Right lobe of liver (tissue), 4 donors: ENCODE data around the gene IL6R.

Source experiments
- CTCF ChIP-seq, 4 donors: fragments of 200-600 bp in 3 of 4; fragments of 450-650 bp in 1 of 4; IDR thresholded peaks; one replicate each; pipeline versions ENCODE4 v1.5.1 to v1.8.0; 2016 to 2022; ENCODE audit warnings: antibody characterized with exemption in 4 of 4, mild to moderate bottlenecking in 2 of 4
- POLR2A ChIP-seq: fragments of 450-650 bp; IDR thresholded peaks from one replicate; pipeline ENCODE4 v1.6.1; 2017; ENCODE audit warnings: antibody characterized with exemption, mild to moderate bottlenecking
- donor health status: DM: no; HTN: no; CAD: no.
- donor health status: DM: no; HTN: no; CAD: no.
- donor health status: DM: no; HTN: yes; CAD: no.

GRCh38 chr1:154478639-154479038 lies 73.5 kb downstream of the IL6R start:
- no peak for TF ChIP-seq POLR2A
- TF ChIP-seq CTCF (IDR thresholded peaks at IDR 0.05), result peak in 2 of 4 donors; percentile 6 to 19
